A549 treated with AZD9567 at 1 μM for 4 hours (cell line): ENCODE measurements around the gene ECE2. TPM values are rescaled to one million over a fixed set of nuclear protein-coding genes. Genes with fewer than 3 reads are reported as not detected.

Experiments used
- total RNA-seq: library from RNA; stranded (reverse); fragments of 200-300 nt; extraction: Qiagen RNA extraction; gene quantifications from 5 replicates; pipeline ENCODE4 v1.2.3, GENCODE V29; 2022; ENCODE audit not compliant: insufficient read depth

Gene ECE2
- not detected in 5 replicates for total RNA-seq

DNA sequence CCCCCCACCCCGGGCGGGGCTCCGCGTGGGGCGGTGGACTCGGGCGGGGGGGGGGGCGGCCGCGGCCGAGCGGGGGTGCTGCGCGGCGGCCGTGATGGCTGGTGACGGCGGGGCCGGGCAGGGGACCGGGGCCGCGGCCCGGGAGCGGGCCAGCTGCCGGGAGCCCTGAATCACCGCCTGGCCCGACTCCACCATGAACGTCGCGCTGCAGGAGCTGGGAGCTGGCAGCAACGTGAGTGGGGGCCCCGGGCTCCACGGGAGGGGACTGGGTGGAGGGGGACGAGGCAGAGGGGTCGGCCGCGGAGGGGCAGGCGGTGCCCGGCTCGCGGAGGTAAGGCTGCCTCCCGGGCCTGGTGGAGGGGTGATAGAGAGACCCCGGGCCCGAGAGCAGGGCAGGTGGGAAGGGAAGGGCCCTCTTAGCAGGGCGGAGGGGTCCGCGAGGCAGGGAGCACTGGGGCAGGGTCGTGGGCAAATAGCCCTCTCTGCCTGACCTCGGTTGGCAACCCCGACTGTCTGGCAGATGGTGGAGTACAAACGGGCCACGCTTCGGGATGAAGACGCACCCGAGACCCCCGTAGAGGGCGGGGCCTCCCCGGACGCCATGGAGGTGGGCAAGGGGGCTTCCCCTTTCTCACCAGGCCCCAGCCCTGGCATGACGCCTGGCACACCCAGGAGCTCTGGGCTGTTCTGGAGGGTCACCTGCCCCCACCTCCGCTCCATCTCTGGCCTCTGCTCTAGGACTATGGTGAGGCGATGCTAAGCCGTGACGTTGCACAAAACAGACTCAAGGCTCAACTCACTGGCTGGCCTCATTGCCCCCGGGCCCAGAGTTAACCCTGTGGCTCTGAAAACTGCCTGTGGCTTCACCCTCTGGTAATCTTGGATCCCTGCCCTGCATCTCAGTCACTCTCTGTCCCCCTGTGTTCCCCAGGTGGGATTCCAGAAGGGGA lies at the start of gene ECE2:
ECE2 (plus strand) TSS at position 62 of the 950 bp plus-strand sequence; CDS start at position 194, 132 bp downstream.

GRCh38 chr3:184229394-184230080 lies 46.3 kb upstream of the ECE2 start, which contains the start of gene VWA5B2:
Gene VWA5B2, plus strand, starts transcription at chr3:184229585. Its CDS starts 944 bp downstream, at chr3:184230529.

GRCh38 chr3:184248454-184249411 lies 27.1 kb upstream of the ECE2 start, which contains the start of gene ALG3:
Gene ALG3, minus strand, starts transcription at chr3:184248962. Its CDS starts 22 bp downstream, at chr3:184248940.

GRCh38 chr3:184249412-184250166 lies 26.2 kb upstream of the ECE2 start, which contains the start of gene EEF1AKMT4:
Gene EEF1AKMT4, plus strand, starts transcription at chr3:184249672. Its CDS starts 23 bp downstream, at chr3:184249695.

GRCh38 chr3:184261270-184261853 lies 14.5 kb upstream of the ECE2 start, which contains the start of gene CAMK2N2:
Gene CAMK2N2, minus strand, starts transcription at chr3:184261553. Its CDS starts 268 bp downstream, at chr3:184261285.

GRCh38 chr3:184298759-184299487 lies 23.1 kb downstream of the ECE2 start, which contains the start of gene PSMD2:
Gene PSMD2, plus strand, starts transcription at chr3:184299241. Its CDS starts 26 bp downstream, at chr3:184299267.

GRCh38 chr3:184314363-184314699 lies 38.5 kb downstream of the ECE2 start, which contains the start of gene EIF4G1:
Gene EIF4G1, plus strand, starts transcription at chr3:184314606. Its CDS starts 1,191 bp downstream, at chr3:184315797.

GRCh38 chr3:184337399-184337714 lies 61.5 kb downstream of the ECE2 start, which contains the start of gene FAM131A:
Gene FAM131A, plus strand, starts transcription at chr3:184337600. Its CDS starts 31 bp downstream, at chr3:184337631.

Other genes with a start within 250 kb of the ECE2 start
- not detected in 5 replicates for gene HTR3D, start 244.3 kb upstream of the ECE2 start, total RNA-seq
- not detected in 5 replicates for gene HTR3C, start 223.0 kb upstream of the ECE2 start, total RNA-seq
- gene HTR3E, start 179.0 kb upstream of the ECE2 start, total RNA-seq: not detected in 5 replicates
- 20.0 to 30.1 TPM (median 29.4 TPM) in 5 replicates for gene EIF2B5, start 140.7 kb upstream of the ECE2 start, total RNA-seq
- 19.5 to 27.8 TPM (median 26.1 TPM) in 5 replicates for gene DVL3, start 120.6 kb upstream of the ECE2 start, total RNA-seq
- 297 to 322 TPM (median 311 TPM) in 5 replicates for gene AP2M1, start 101.2 kb upstream of the ECE2 start, total RNA-seq
- 29.6 to 39.2 TPM (median 36.9 TPM) in 5 replicates for gene ABCF3, start 89.8 kb upstream of the ECE2 start, total RNA-seq
- gene VWA5B2, start 46.4 kb upstream of the ECE2 start, total RNA-seq: 0.31 to 0.63 TPM (median 0.49 TPM) in 4 of 5 replicates, not detected in the other
- gene ALG3, start 27.1 kb upstream of the ECE2 start, total RNA-seq: 54.6 to 81.9 TPM (median 70.6 TPM) in 5 replicates
- 11.9 to 14.1 TPM (median 13.0 TPM) in 5 replicates for gene EEF1AKMT4, start 26.4 kb upstream of the ECE2 start, total RNA-seq
- gene CAMK2N2, start 14.5 kb upstream of the ECE2 start, total RNA-seq: 1.3 to 1.7 TPM (median 1.4 TPM) in 4 of 5 replicates, not detected in the other
- gene PSMD2, start 23.2 kb downstream of the ECE2 start, total RNA-seq: 299 to 355 TPM (median 301 TPM) in 5 replicates
- 234 to 275 TPM (median 244 TPM) in 5 replicates for gene EIF4G1, start 38.6 kb downstream of the ECE2 start, total RNA-seq
- gene FAM131A, start 61.6 kb downstream of the ECE2 start, total RNA-seq: 11.0 to 12.3 TPM (median 11.8 TPM) in 5 replicates
- gene CLCN2, start 85.6 kb downstream of the ECE2 start, total RNA-seq: 2.6 to 7.0 TPM (median 6.4 TPM) in 5 replicates
- gene POLR2H, start 85.7 kb downstream of the ECE2 start, total RNA-seq: 75.8 to 84.8 TPM (median 81.8 TPM) in 5 replicates
- gene THPO, start 102.2 kb downstream of the ECE2 start, total RNA-seq: 0.06 TPM in 1 of 5 replicates, not detected in the others
- gene CHRD, start 104.0 kb downstream of the ECE2 start, total RNA-seq: 0.15 to 0.35 TPM (median 0.25 TPM) in 4 of 5 replicates, not detected in the other